Transverse colon (tissue), 4 donors: ENCODE measurements around the gene KLF11. TPM values are rescaled to one million over a fixed set of nuclear protein-coding genes. Genes with fewer than 3 reads are reported as not detected.

ENCODE experiments used
- DNase-seq: peaks from one replicate; pipeline ENCODE4 v3.0.0-alpha.2; 2019
- H3K27ac ChIP-seq, 4 donors: fragments of 200-600 bp; sonication (generic); 2 replicates each; pipeline ENCODE4 v1.5.1; 2016 to 2018; ENCODE audit warnings: inconsistent platforms in 4 of 4
- H3K27me3 ChIP-seq: fragments of 200-600 bp; sonication (generic); 2 replicates; pipeline ENCODE4 v1.5.1; 2017; ENCODE audit warnings: inconsistent platforms
- H3K36me3 ChIP-seq, 4 donors: fragments of 200-600 bp; sonication (generic); 2 replicates each; pipeline ENCODE4 v1.5.1; 2017 to 2019; ENCODE audit warnings: inconsistent platforms in 4 of 4
- H3K4me1 ChIP-seq, 4 donors: fragments of 200-600 bp; sonication (generic); 2 replicates each; pipeline ENCODE4 v1.5.1; 2017 to 2020; ENCODE audit warnings: inconsistent platforms in 4 of 4
- H3K4me3 ChIP-seq, 4 donors: fragments of 200-600 bp; sonication (generic); 1 replicate in 1 of 4; 2 replicates in 3 of 4; pipeline versions ENCODE4 v1.5.1 to v1.6.1; 2017 to 2019; ENCODE audit warnings: inconsistent platforms in 4 of 4
- H3K9me3 ChIP-seq, 2 donors: fragments of 200-600 bp; sonication (generic); 2 replicates each; pipeline ENCODE4 v1.5.1; 2017 to 2019; ENCODE audit warnings: inconsistent platforms in 2 of 2
- CTCF ChIP-seq, 5 experiments: fragments of 200-600 bp in 3 of 5; fragments of 450-650 bp in 2 of 5; sonication (generic) in 3 of 5; IDR thresholded peaks; 1 replicate in 2 of 5; 2 replicates in 3 of 5; pipeline ENCODE4 v1.5.1; 2016 to 2017; ENCODE audit warnings: antibody characterized with exemption in 5 of 5, inconsistent platforms in 3 of 5, mild to moderate bottlenecking in 2 of 5, moderate library complexity in 1 of 5
- EP300 ChIP-seq: sonication (generic); formaldehyde crosslinking; IDR thresholded peaks from one replicate; pipeline ENCODE4 v1.6.1; 2017; ENCODE audit warnings: antibody characterized with exemption, low read depth
- POLR2A ChIP-seq: fragments of 450-650 bp; IDR thresholded peaks from one replicate; pipeline ENCODE4 v1.6.1; 2016; ENCODE audit warnings: antibody characterized with exemption, mild to moderate bottlenecking, moderate library complexity
- POLR2AphosphoS5 ChIP-seq, 3 donors: sonication (generic); formaldehyde crosslinking; IDR thresholded peaks; one replicate each; pipeline ENCODE4 v1.6.1; 2016; ENCODE audit warnings: antibody characterized with exemption in 3 of 3
- WGBS, 2 donors: methylation state at CpG; one replicate each; pipeline ENCODE4 v1.1.5; 2018; ENCODE audit warnings: low coverage in 1 of 2; 5-methylcytosine and 5-hydroxymethylcytosine counted together
- in situ Hi-C, 4 donors: fragments of 200-750 bp; cut with MboI; loops; one replicate each; pipeline versions ENCODE4 v1.15.0 to v1.15.1; 2017; ENCODE audit warnings: low sequenced_read_pairs in 3 of 4, low pct_ligation_motif_present in 1 of 4, low pct_unique_long_range_greater_than_20kb in 1 of 4
- intact Hi-C: fragments of 100-400 bp; cut with DNase I; formaldehyde crosslinking; loops from one replicate; pipeline ENCODE4 v1.15.1; 2023; ENCODE audit warnings: low total_unique reads
- total RNA-seq, 4 donors: library from RNA; depleted of rRNA; stranded (reverse); fragments of >200 nt; gene quantifications; one replicate each; pipeline ENCODE4 v1.1.0, GENCODE V29; 2016

Gene KLF11
- total RNA-seq, 4 donors from 2014 or later, result 6.6 to 17.0 (median 10.5) TPM

- in situ Hi-C loops (no loop called here), intact Hi-C loops (no loop called here)
- H3K4me1 ChIP-seq, result peaks cover 18 to 30% (median 25%) of the 10 kb centered on the region in 4 donors
- no peak overlapping the region for H3K27ac ChIP-seq
- no peaks in the 10 kb centered on the region for H3K9me3 ChIP-seq
- no peak for DNase-seq
- no peaks in the 10 kb centered on the region for H3K36me3 ChIP-seq
- no peak overlapping the region for H3K4me3 ChIP-seq
- no peaks in the 10 kb centered on the region for H3K27me3 ChIP-seq
- WGBS, 2 donors, result 95 to 100% methylated on average over 1 to 20 of the region's 20 CpGs
- TF ChIP-seq POLR2A (no peak), EP300 (no peak), POLR2AphosphoS5 (IDR thresholded peaks at IDR 0.05) (no peak), CTCF (IDR thresholded peaks at IDR 0.05) (no peak)
Measured at GRCh38 chr2:10031886-10032745, 11.2 kb upstream of the KLF11 start.

- Histone ChIP-seq H3K27ac (no peak overlapping the region), H3K4me1 (peaks cover 18 to 36% (median 27%) of the 10 kb centered on the region in 4 donors), H3K4me3 (no peak overlapping the region), H3K36me3 (no peaks in the 10 kb centered on the region), H3K27me3 (no peaks in the 10 kb centered on the region), H3K9me3 (no peaks in the 10 kb centered on the region)
- in situ Hi-C loops (no loop called here), intact Hi-C loops (no loop called here)
- TF ChIP-seq EP300 (no peak), CTCF (IDR thresholded peaks at IDR 0.05) (no peak), POLR2AphosphoS5 (IDR thresholded peaks at IDR 0.05) (no peak), POLR2A (no peak)
- no peak for DNase-seq
- 98% methylated on average over 7 of the region's 7 CpGs; no CpG with 5 or more reads in 1 of the 2 donors for WGBS, 2 donors
Measured at GRCh38 chr2:10032746-10033105, 10.6 kb upstream of the KLF11 start.

GRCh38 chr2:10033251-10034006 lies 9.9 kb upstream of the KLF11 start:
- no peaks in the 10 kb centered on the region for H3K36me3 ChIP-seq
- 86% methylated on average over 14 of the region's 14 CpGs; no CpG with 5 or more reads in 1 of the 2 donors for WGBS, 2 donors
- intact Hi-C loops, result no loop called here
- DNase-seq, result no peak
- H3K4me1 ChIP-seq, result peaks cover 18 to 41% (median 27%) of the 10 kb centered on the region in 4 donors
- TF ChIP-seq POLR2A, result no peak
- TF ChIP-seq EP300, result no peak
- no peak for TF ChIP-seq CTCF (IDR thresholded peaks at IDR 0.05)
- TF ChIP-seq POLR2AphosphoS5 (IDR thresholded peaks at IDR 0.05), result no peak
- no peak overlapping the region for H3K27ac ChIP-seq
- no peaks in the 10 kb centered on the region for H3K9me3 ChIP-seq
- in situ Hi-C loops, result no loop called here
- H3K27me3 ChIP-seq, result no peaks in the 10 kb centered on the region
- H3K4me3 ChIP-seq, result no peak overlapping the region

GRCh38 chr2:10034333-10035052 lies 8.9 kb upstream of the KLF11 start:
- Histone ChIP-seq H3K27me3 (no peaks in the 10 kb centered on the region), H3K9me3 (no peaks in the 10 kb centered on the region), H3K4me3 (no peak overlapping the region), H3K4me1 (peaks cover 14 to 39% (median 19%) of the 10 kb centered on the region in 4 donors), H3K27ac (no peak overlapping the region), H3K36me3 (no peaks in the 10 kb centered on the region)
- DNase-seq, result no peak
- intact Hi-C loops, result no loop called here
- no peak for TF ChIP-seq POLR2AphosphoS5 (IDR thresholded peaks at IDR 0.05)
- no peak for TF ChIP-seq EP300
- TF ChIP-seq POLR2A, result no peak
- TF ChIP-seq CTCF (IDR thresholded peaks at IDR 0.05), result no peak
- in situ Hi-C loops, result no loop called here
- whole genome bisulfite sequencing, 2 donors, result 71 to 75% methylated on average over 11 to 12 of the region's 12 CpGs
